Heart left ventricle (tissue), 16 donors: ENCODE data around the gene GXYLT2. TPM values are rescaled to one million over a fixed set of nuclear protein-coding genes. Genes with fewer than 3 reads are reported as not detected.

ENCODE experiments used
- ATAC-seq, 4 donors: fragments of 200-7000 bp; cut with Tn5 transposase; one replicate each; pipeline ENCODE4 v1.9.1; 2020 to 2022; ENCODE audit warnings: moderate library complexity in 4 of 4, mild to moderate bottlenecking in 3 of 4, moderate number of reproducible peaks in 1 of 4
- DNase-seq, 5 donors: peaks; one replicate each; pipeline ENCODE4 v3.0.0-alpha.2; 2020
- H3K27ac ChIP-seq, 12 donors: fragments of 200-600 bp; sonication (generic) in 4 of 12; one replicate each; pipeline versions ENCODE4 v1.5.0 to v1.8.0; 2016 to 2022; ENCODE audit warnings: mild to moderate bottlenecking in 2 of 12
- H3K27me3 ChIP-seq, 9 donors: fragments of 200-600 bp; sonication (generic) in 2 of 9; one replicate each; pipeline versions ENCODE4 v1.5.1 to v1.8.0; 2016 to 2022; ENCODE audit warnings: mild to moderate bottlenecking in 3 of 9
- H3K36me3 ChIP-seq, 9 donors: fragments of 200-600 bp; sonication (generic) in 2 of 9; one replicate each; pipeline versions ENCODE4 v1.5.0 to v1.8.0; 2018 to 2022; ENCODE audit warnings: mild to moderate bottlenecking in 2 of 9
- H3K4me1 ChIP-seq, 12 donors: fragments of 200-600 bp; sonication (generic) in 4 of 12; one replicate each; pipeline versions ENCODE4 v1.5.0 to v1.8.0; 2016 to 2022; ENCODE audit warnings: mild to moderate bottlenecking in 3 of 12
- H3K4me3 ChIP-seq, 12 donors: fragments of 200-600 bp; sonication (generic) in 4 of 12; one replicate each; pipeline versions ENCODE4 v1.5.0 to v1.8.0; 2017 to 2022; ENCODE audit warnings: mild to moderate bottlenecking in 9 of 12, moderate library complexity in 4 of 12
- H3K9me3 ChIP-seq, 12 donors: fragments of 200-600 bp; sonication (generic) in 4 of 12; one replicate each; pipeline versions ENCODE4 v1.5.0 to v1.8.0; 2016 to 2022; ENCODE audit warnings: mild to moderate bottlenecking in 1 of 12
- POLR2A ChIP-seq, 2 donors: fragments of 450-650 bp; IDR thresholded peaks; one replicate each; pipeline ENCODE4 v1.6.1; 2017; ENCODE audit warnings: antibody characterized with exemption in 2 of 2, mild to moderate bottlenecking in 2 of 2, moderate library complexity in 2 of 2
- WGBS, 4 donors: extraction: QIAGEN DNeasy Blood & Tissue Kit in 2 of 4; methylation state at CpG; one replicate each; pipeline versions ENCODE4 v1.1.5 to v1.1.7; 2013 to 2018; 5-methylcytosine and 5-hydroxymethylcytosine counted together
- intact Hi-C, 10 donors: fragments of 100-400 bp; cut with DNase I; formaldehyde crosslinking; loops; one replicate each; pipeline versions ENCODE4 v1.11.1 to v1.14.2; 2022
- polyA plus RNA-seq, 2 donors: library from polyadenylated mRNA; stranded (reverse); fragments of 200-250 nt; gene quantifications; one replicate each; pipeline ENCODE4 v1.2.3, GENCODE V29; 2013
- total RNA-seq, 9 donors: library from RNA; depleted of rRNA in 2 of 9; stranded (reverse); fragments of >200 nt in 2 of 9; fragmentation: NEBNext Ultra II Directional in 3 of 9; extraction: Animal tissue kit (Norgen Biotek cat#: 25700) in 3 of 9; gene quantifications; one replicate each; pipeline versions ENCODE4 v1.1.0 to v1.2.4, GENCODE V29; 2016 to 2023
- TF ChIP-seq, protein P1 (sequence below), 12 donors: fragments of 200-600 bp; sonication (generic) in 4 of 12; IDR thresholded peaks; one replicate each; pipeline versions ENCODE4 v1.5.0 to v1.8.0; 2018 to 2022; ENCODE audit warnings: antibody characterized with exemption in 12 of 12, mild to moderate bottlenecking in 5 of 12
- donor health status: ischemic (EF 13 %, LVEDD 7.1; RV severe dilation, severe dysfunction).
- donor health status: healthy with polysubstance abuse.
- donor health status: DM: no; HTN: yes; CAD: no.
- donor health status: DM: no; HTN: no; CAD: no.
- donor health status: ischemic (EF 25% LVEDD 6.9; RV normal size, moderate dysfunction).
- donor health status: ischemic (EF 25% LVEDD 5.7; RV mildly dilated, moderate dysfunction).
- donor health status: healthy.
- donor health status: DM: yes; HTN: yes; CAD: no.
- donor health status: ischemic (EF 35%, LVEDD 5.7; RV mildly dilated, moderate dysfunction).
- donor health status: nonischemic (EF 11% LVEDD 7.7; RV severe dilation, severe dysfunction).
- donor health status: DM: yes; HTN: yes; CAD: no.
- donor health status: PGD.
- donor health status: ischemic (EF 29% LVEDD 5.4; RV normal size, mild dysfunction).
- donor health status: nonischemic (EF 23%, LVEDD 6.1; RV moderate dilation, normal function).

Gene GXYLT2
- total and polyA plus RNA-seq, 11 donors: 3.4 to 35.2 (median 15.0) TPM

DNA sequence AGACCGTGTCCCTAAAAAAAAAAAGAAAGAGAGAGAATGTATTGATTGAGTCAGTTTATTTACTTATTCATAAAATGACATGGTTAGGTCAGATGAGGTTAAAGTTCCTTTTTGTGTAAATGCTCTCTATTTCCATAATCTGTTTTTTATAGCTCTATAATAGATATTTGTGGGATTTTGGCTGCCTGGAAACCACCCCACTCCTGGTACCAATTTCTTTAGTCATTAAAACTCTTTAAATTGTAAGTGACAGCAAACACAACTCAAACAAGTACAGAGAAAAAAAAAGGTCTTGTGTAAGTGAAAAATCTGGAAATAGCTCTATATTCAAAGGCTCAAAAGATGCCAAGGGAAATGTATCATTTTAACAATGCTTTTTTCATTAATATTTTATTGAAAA lies 97.7 kb downstream of the GXYLT2 start:
- Histone ChIP-seq H3K27me3 (no peaks in the 10 kb centered on the region), H3K27ac (no peak overlapping the region), H3K4me3 (no peak overlapping the region), H3K36me3 (no peaks in the 10 kb centered on the region), H3K4me1 (no peaks in the 10 kb centered on the region), H3K9me3 (peaks cover 0 to 15% (median 7%) of the 10 kb centered on the region in 12 donors)
- TF ChIP-seq, protein P1, sequence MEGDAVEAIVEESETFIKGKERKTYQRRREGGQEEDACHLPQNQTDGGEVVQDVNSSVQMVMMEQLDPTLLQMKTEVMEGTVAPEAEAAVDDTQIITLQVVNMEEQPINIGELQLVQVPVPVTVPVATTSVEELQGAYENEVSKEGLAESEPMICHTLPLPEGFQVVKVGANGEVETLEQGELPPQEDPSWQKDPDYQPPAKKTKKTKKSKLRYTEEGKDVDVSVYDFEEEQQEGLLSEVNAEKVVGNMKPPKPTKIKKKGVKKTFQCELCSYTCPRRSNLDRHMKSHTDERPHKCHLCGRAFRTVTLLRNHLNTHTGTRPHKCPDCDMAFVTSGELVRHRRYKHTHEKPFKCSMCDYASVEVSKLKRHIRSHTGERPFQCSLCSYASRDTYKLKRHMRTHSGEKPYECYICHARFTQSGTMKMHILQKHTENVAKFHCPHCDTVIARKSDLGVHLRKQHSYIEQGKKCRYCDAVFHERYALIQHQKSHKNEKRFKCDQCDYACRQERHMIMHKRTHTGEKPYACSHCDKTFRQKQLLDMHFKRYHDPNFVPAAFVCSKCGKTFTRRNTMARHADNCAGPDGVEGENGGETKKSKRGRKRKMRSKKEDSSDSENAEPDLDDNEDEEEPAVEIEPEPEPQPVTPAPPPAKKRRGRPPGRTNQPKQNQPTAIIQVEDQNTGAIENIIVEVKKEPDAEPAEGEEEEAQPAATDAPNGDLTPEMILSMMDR (IDR thresholded peaks at IDR 0.05): no peak
- TF ChIP-seq POLR2A (IDR thresholded peaks at IDR 0.05): no peak
- ATAC-seq: no peak
- intact Hi-C loops: no loop called here
- WGBS, 4 donors: 78 to 100% (median 96%) methylated on average over 1 of the region's 1 CpG
- DNase-seq: no peak

DNA sequence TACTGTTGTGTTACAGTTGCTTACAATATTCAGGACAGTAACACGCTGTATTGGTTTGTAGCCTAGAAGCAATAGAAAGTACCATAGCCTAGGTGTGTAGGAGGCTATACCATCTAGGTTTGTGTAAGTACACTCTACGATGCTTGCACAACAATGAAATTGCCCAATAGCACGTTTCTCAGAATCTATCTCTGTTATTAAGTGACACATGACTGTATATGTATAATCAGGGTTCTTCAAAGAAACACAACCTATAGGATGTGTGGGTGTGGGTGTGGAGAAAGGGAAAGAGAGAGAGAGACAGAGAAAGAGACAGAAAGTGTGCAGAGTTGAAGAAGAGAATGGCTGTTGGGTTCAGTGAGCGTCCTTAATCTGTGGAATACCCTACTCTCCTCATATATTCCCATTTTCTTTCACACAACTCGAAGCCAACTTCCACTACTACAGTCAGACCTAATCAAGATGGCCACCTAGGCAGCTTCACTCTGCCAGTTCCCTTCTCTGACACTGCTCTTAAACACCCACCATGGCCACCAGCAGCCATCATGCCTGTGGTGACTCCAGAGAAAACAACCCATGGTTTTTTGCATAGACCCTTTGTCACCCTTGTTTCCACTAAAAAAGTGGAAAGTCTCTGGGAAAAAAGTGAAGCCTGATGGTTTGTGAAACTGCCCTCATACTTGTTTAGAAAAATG lies 103.0 kb downstream of the GXYLT2 start:
- DNase-seq: no peak
- Histone ChIP-seq H3K4me1 (peaks cover 0 to under 1% (median 0%) of the 10 kb centered on the region in 12 donors), H3K27me3 (no peaks in the 10 kb centered on the region)

DNA sequence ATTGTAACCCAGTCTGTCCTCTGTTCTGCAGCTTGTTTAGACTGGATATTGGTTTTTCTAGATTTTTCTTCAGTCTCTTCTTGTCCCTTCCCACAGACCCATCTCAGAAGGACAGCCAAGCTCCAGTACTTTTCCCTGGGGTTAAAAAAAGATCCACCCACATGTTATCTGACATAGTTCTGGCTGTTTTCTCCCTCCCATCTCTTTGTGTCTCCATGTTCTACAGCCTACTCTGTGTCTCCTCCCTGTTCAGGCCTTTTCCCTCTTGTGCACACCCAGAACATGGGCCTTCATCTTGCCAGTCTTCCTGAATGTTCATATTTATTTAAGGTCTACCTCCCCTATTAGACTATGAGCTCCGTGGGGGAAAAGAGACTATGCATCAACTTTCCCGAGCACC lies 103.7 kb downstream of the GXYLT2 start:
- 72 to 81% (median 76%) methylated on average over 2 of the region's 2 CpGs for WGBS, 4 donors
- Histone ChIP-seq H3K4me1 (peaks cover 0 to 7% (median 2%) of the 10 kb centered on the region in 12 donors), H3K27me3 (no peaks in the 10 kb centered on the region), H3K4me3 (no peak overlapping the region), H3K36me3 (no peaks in the 10 kb centered on the region), H3K27ac (no peak overlapping the region), H3K9me3 (no peaks in the 10 kb centered on the region)
- no peak for DNase-seq
- intact Hi-C loops: no loop called here
- TF ChIP-seq, protein P1 (IDR thresholded peaks at IDR 0.05): no peak
- no peak for TF ChIP-seq POLR2A (IDR thresholded peaks at IDR 0.05)
- no peak for ATAC-seq

More for the DNA sequence above, 103.0 kb downstream of the GXYLT2 start:
- H3K27ac ChIP-seq: no peak overlapping the region
- H3K36me3 ChIP-seq: no peaks in the 10 kb centered on the region
- H3K4me3 ChIP-seq: no peak overlapping the region
- intact Hi-C loops: no loop called here
- H3K9me3 ChIP-seq: peaks cover 0 to 5% (median 0%) of the 10 kb centered on the region in 12 donors
- WGBS, 4 donors: 86 to 92% (median 89%) methylated on average over 5 of the region's 5 CpGs
- TF ChIP-seq POLR2A (IDR thresholded peaks at IDR 0.05): no peak
- TF ChIP-seq, protein P1 (IDR thresholded peaks at IDR 0.05): no peak
- ATAC-seq: no peak

DNA sequence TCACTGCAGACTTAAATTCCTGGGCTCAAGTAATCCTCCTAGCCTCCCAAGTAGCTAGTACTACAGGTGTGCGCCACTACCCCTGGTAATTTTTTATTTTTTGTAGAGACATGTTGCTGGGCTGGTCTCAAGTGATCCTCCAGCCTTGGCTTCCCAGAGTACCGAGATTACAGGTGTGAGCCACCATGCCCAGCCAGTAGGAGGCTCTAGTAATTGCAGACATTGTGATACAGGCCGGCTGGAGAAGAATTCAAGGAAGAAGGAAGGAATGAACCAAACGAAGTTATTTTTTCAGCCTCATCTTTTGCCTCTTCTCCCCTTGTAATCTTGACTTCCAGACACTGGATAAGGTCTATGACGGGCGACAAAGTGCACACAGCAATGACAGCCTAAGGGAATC lies 105.5 kb downstream of the GXYLT2 start:
- intact Hi-C loops: no loop called here
- H3K36me3 ChIP-seq: peaks cover 0 to 2% (median 0%) of the 10 kb centered on the region in 9 donors
- H3K4me3 ChIP-seq: no peak overlapping the region
- no peaks in the 10 kb centered on the region for H3K9me3 ChIP-seq
- 72 to 80% (median 75%) methylated on average over 6 of the region's 6 CpGs for WGBS, 4 donors
- DNase-seq (no peak), ATAC-seq (no peak)
- no peaks in the 10 kb centered on the region for H3K27me3 ChIP-seq
- no peak overlapping the region for H3K27ac ChIP-seq
- no peak for TF ChIP-seq POLR2A (IDR thresholded peaks at IDR 0.05)
- TF ChIP-seq, protein P1 (IDR thresholded peaks at IDR 0.05): no peak
- peaks cover 0 to 16% (median 6%) of the 10 kb centered on the region in 12 donors for H3K4me1 ChIP-seq
